ENCODE measurements around the gene TUBB1.

The TUBB1 gene

GRCh38 chr20:59002388-59002787 is 16.8 kb upstream of the TUBB1 start:
- Histone ChIP-seq H3K4me1 (peaks cover 46 to 59% (median 48%) of the 10 kb centered on the region in 10 experiments), H4K20me1 (peaks cover 0 to 75% (median 33%) of the 10 kb centered on the region in 11 experiments; a peak in 16 of 22 replicates), H3K27me3 (peaks cover 0 to 19% (median 15%) of the 10 kb centered on the region in 11 experiments; a peak in 16 of 22 replicates), H3K4me3 (no peak overlapping the region), H3K9me3 (replicated peaks in 1 of 11) (no peaks in the 10 kb centered on the region), H3K9ac (peak overlapping the region in 3 of 11 experiments; percentile 13 to 98 (median 16); a peak in 1 of 22 replicates), H3K36me3 (peaks cover 3 to 69% (median 13%) of the 10 kb centered on the region in 11 experiments), H3K27ac (no peak overlapping the region), H3K4me2 (peak overlapping the region in 4 of 11 experiments; percentile 95 to 100 (median 98); a peak in 7 of 22 replicates)
- no peak for TF ChIP-seq Cebpa-rat (IDR thresholded peaks at IDR 0.05)

- Histone ChIP-seq H3K4me2 (peak overlapping the region in 9 of 11 experiments; percentile 95 to 100 (median 97); a peak in 16 of 22 replicates), H3K36me3 (peaks cover 0 to 64% (median 8%) of the 10 kb centered on the region in 11 experiments; a peak in 14 of 22 replicates), H4K20me1 (peaks cover 0 to 70% (median 28%) of the 10 kb centered on the region in 11 experiments; a peak in 16 of 22 replicates), H3K4me3 (0 out of 20 replicates have a peak overlapping the region, but pooled peaks of 2 of the 10 experiments have one; percentile 9 to 70), H3K27ac (no peak overlapping the region; a peak in 1 of 22 replicates), H3K9ac (peak overlapping the region in 3 of 11 experiments; percentile 5 to 98 (median 16); a peak in 3 of 22 replicates), H3K4me1 (peaks cover 51 to 65% (median 53%) of the 10 kb centered on the region in 10 experiments), H3K9me3 (replicated peaks in 1 of 11) (no peaks in the 10 kb centered on the region), H3K27me3 (peaks cover 0 to 22% (median 15%) of the 10 kb centered on the region in 11 experiments; a peak in 16 of 22 replicates)
- TF ChIP-seq Cebpa-rat (IDR thresholded peaks at IDR 0.05) = no peak
These were observed 16.3 kb upstream of the TUBB1 start for GRCh38 chr20:59002874-59003399.

GRCh38 chr20:59003836-59004492 is 15.3 kb upstream of the TUBB1 start:
- peaks cover 0 to 22% (median 15%) of the 10 kb centered on the region in 11 experiments; a peak in 16 of 22 replicates for H3K27me3 ChIP-seq
- peak overlapping the region in 9 of 11 experiments; percentile 10 to 98 (median 82); a peak in 12 of 22 replicates for H3K9ac ChIP-seq
- H4K20me1 ChIP-seq = peaks cover 0 to 59% (median 28%) of the 10 kb centered on the region in 11 experiments; a peak in 16 of 22 replicates
- H3K4me2 ChIP-seq = peak overlapping the region; percentile 95 to 100 (median 97)
- H3K9me3 ChIP-seq (replicated peaks in 1 of 11) = no peaks in the 10 kb centered on the region
- H3K4me1 ChIP-seq = peaks cover 57 to 75% (median 63%) of the 10 kb centered on the region in 10 experiments
- H3K36me3 ChIP-seq = peaks cover 0 to 54% (median 5%) of the 10 kb centered on the region in 11 experiments; a peak in 11 of 22 replicates
- H3K4me3 ChIP-seq = peak overlapping the region in 5 of 10 experiments; percentile 65 to 78 (median 73); a peak in 9 of 20 replicates
- H3K27ac ChIP-seq = peak overlapping the region in 9 of 11 experiments; percentile 37 to 98 (median 85); a peak in 14 of 22 replicates
- TF ChIP-seq Cebpa-rat (IDR thresholded peaks at IDR 0.05) = no peak

- TF ChIP-seq Cebpa-rat (IDR thresholded peaks at IDR 0.05) = no peak
- peaks cover 57 to 79% (median 66%) of the 10 kb centered on the region in 10 experiments for H3K4me1 ChIP-seq
- H4K20me1 ChIP-seq = peaks cover 0 to 55% (median 28%) of the 10 kb centered on the region in 11 experiments; a peak in 16 of 22 replicates
- H3K9me3 ChIP-seq (replicated peaks in 1 of 11) = no peaks in the 10 kb centered on the region
- peaks cover 0 to 49% (median under 1%) of the 10 kb centered on the region in 11 experiments; a peak in 11 of 22 replicates for H3K36me3 ChIP-seq
- H3K27me3 ChIP-seq = peaks cover 0 to 22% (median 15%) of the 10 kb centered on the region in 11 experiments; a peak in 16 of 22 replicates
- H3K9ac ChIP-seq = peak overlapping the region in 10 of 11 experiments; percentile 2 to 98 (median 82); a peak in 15 of 22 replicates
- peak overlapping the region; percentile 95 to 100 (median 97) for H3K4me2 ChIP-seq
- H3K4me3 ChIP-seq = peak overlapping the region in 7 of 10 experiments; percentile 12 to 78 (median 70); a peak in 11 of 20 replicates
- peak overlapping the region in 9 of 11 experiments; percentile 37 to 98 (median 85); a peak in 16 of 22 replicates for H3K27ac ChIP-seq
These were observed 14.8 kb upstream of the TUBB1 start for GRCh38 chr20:59004493-59004762.

- Histone ChIP-seq H3K27ac (peak overlapping the region in 10 of 11 experiments; percentile 6 to 99 (median 88); a peak in 17 of 22 replicates), H3K9ac (peak overlapping the region in 10 of 11 experiments; percentile 10 to 98 (median 82); a peak in 15 of 22 replicates), H3K4me2 (peak overlapping the region; percentile 95 to 100 (median 97)), H3K27me3 (peaks cover 0 to 22% (median 15%) of the 10 kb centered on the region in 11 experiments; a peak in 16 of 22 replicates), H4K20me1 (peaks cover 0 to 50% (median 28%) of the 10 kb centered on the region in 11 experiments; a peak in 16 of 22 replicates), H3K4me3 (peak overlapping the region in 8 of 10 experiments; percentile 2 to 78 (median 68); a peak in 13 of 20 replicates), H3K9me3 (replicated peaks in 1 of 11) (no peaks in the 10 kb centered on the region), H3K36me3 (peaks cover 0 to 44% (median 0%) of the 10 kb centered on the region in 11 experiments; a peak in 10 of 22 replicates), H3K4me1 (peaks cover 57 to 85% (median 66%) of the 10 kb centered on the region in 10 experiments)
- TF ChIP-seq Cebpa-rat (IDR thresholded peaks at IDR 0.05) = no peak
These were observed 14.3 kb upstream of the TUBB1 start for GRCh38 chr20:59004763-59005522.

- H3K9ac ChIP-seq = peak overlapping the region; percentile 74 to 98 (median 82); a peak in 20 of 22 replicates
- H3K4me3 ChIP-seq = peak overlapping the region; percentile 55 to 78 (median 64); a peak in 16 of 20 replicates
- peaks cover 0 to 43% (median 28%) of the 10 kb centered on the region in 11 experiments; a peak in 16 of 22 replicates for H4K20me1 ChIP-seq
- H3K27ac ChIP-seq = peak overlapping the region in 9 of 11 experiments; percentile 72 to 99 (median 92); a peak in 16 of 22 replicates
- H3K27me3 ChIP-seq = peaks cover 0 to 22% (median 15%) of the 10 kb centered on the region in 11 experiments; a peak in 16 of 22 replicates
- TF ChIP-seq Cebpa-rat (IDR thresholded peaks at IDR 0.05) = no peak
- peaks cover 0 to 37% (median 0%) of the 10 kb centered on the region in 11 experiments; a peak in 10 of 22 replicates for H3K36me3 ChIP-seq
- H3K4me2 ChIP-seq = peak overlapping the region; percentile 95 to 100 (median 97)
- H3K9me3 ChIP-seq (replicated peaks in 1 of 11) = no peaks in the 10 kb centered on the region
- peaks cover 57 to 92% (median 66%) of the 10 kb centered on the region in 10 experiments for H3K4me1 ChIP-seq
These were observed 13.6 kb upstream of the TUBB1 start for GRCh38 chr20:59005523-59006166.

- Histone ChIP-seq H4K20me1 (peaks cover 0 to 36% (median 28%) of the 10 kb centered on the region in 11 experiments; a peak in 16 of 22 replicates), H3K4me1 (peaks cover 61 to 98% (median 70%) of the 10 kb centered on the region in 10 experiments), H3K27ac (peak overlapping the region; percentile 68 to 99 (median 85)), H3K36me3 (peaks cover 0 to 30% (median 0%) of the 10 kb centered on the region in 11 experiments; a peak in 10 of 22 replicates), H3K4me3 (peak overlapping the region; percentile 55 to 78 (median 64)), H3K9me3 (replicated peaks in 1 of 11) (no peaks in the 10 kb centered on the region), H3K4me2 (peak overlapping the region; percentile 95 to 100 (median 97)), H3K27me3 (peaks cover 0 to 22% (median 15%) of the 10 kb centered on the region in 11 experiments; a peak in 16 of 22 replicates), H3K9ac (peak overlapping the region; percentile 74 to 98 (median 82))
- TF ChIP-seq Cebpa-rat (IDR thresholded peaks at IDR 0.05) = no peak
These were observed 12.9 kb upstream of the TUBB1 start for GRCh38 chr20:59006167-59006863.
